ENCODE results near the gene ERCC6L.

DNA sequence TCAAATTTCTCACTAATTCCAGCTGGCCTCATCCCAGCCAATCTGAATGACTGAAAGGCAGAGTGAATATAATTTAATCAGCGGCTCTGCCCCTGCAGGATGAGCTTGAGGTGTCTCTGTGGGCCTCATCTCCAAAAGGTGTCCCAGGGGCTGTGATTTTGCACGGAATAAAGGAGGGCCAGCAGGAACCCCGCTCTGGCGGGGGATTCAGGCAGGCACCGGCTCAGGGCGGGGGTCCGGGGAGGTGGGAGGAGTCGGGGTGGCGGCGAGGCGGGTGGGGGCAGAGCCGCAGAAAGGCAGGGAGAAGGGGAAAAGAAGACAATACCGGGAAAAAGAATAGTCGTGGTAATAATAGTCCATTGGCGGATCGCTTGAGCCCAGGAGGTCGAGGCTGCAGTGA lies 16.0 kb upstream of the ERCC6L start:
- TF ChIP-seq, protein P1, sequence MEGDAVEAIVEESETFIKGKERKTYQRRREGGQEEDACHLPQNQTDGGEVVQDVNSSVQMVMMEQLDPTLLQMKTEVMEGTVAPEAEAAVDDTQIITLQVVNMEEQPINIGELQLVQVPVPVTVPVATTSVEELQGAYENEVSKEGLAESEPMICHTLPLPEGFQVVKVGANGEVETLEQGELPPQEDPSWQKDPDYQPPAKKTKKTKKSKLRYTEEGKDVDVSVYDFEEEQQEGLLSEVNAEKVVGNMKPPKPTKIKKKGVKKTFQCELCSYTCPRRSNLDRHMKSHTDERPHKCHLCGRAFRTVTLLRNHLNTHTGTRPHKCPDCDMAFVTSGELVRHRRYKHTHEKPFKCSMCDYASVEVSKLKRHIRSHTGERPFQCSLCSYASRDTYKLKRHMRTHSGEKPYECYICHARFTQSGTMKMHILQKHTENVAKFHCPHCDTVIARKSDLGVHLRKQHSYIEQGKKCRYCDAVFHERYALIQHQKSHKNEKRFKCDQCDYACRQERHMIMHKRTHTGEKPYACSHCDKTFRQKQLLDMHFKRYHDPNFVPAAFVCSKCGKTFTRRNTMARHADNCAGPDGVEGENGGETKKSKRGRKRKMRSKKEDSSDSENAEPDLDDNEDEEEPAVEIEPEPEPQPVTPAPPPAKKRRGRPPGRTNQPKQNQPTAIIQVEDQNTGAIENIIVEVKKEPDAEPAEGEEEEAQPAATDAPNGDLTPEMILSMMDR (IDR thresholded peaks at IDR 0.05), result no peak
- no peak for TF ChIP-seq EP300 (IDR thresholded peaks at IDR 0.05)

Data from ovary (tissue), 3 donors.